ENCODE results near the gene ADAMTS9.

ADAMTS9 gene

GRCh38 chr3:64687781-64688604, at the start of gene ADAMTS9:
Gene ADAMTS9, minus strand, starts transcription at chr3:64688000. Its CDS starts 343 bp downstream, at chr3:64687657.
- Mint-ChIP-seq H3K4me1 (peaks cover 11% of the 10 kb centered on the region), H3K27ac (no peak within 1 kb of the TSS), H3K36me3 (no peaks in the 10 kb centered on the region), H3K4me3 (no peak within 1 kb of the TSS), H3K9me3 (peaks cover 4% of the 10 kb centered on the region), H3K27me3 (peaks cover 47% of the 10 kb centered on the region)

- Mint-ChIP-seq H3K27me3 (peaks cover 1% of the 10 kb centered on the region), H3K9me3 (peaks cover 14% of the 10 kb centered on the region), H3K4me1 (no peaks in the 10 kb centered on the region), H3K36me3 (no peaks in the 10 kb centered on the region), H3K4me3 (no peak overlapping the region), H3K27ac (no peak overlapping the region)
Observed at GRCh38 chr3:64732576-64732975, 44.8 kb upstream of the ADAMTS9 start.

DNA sequence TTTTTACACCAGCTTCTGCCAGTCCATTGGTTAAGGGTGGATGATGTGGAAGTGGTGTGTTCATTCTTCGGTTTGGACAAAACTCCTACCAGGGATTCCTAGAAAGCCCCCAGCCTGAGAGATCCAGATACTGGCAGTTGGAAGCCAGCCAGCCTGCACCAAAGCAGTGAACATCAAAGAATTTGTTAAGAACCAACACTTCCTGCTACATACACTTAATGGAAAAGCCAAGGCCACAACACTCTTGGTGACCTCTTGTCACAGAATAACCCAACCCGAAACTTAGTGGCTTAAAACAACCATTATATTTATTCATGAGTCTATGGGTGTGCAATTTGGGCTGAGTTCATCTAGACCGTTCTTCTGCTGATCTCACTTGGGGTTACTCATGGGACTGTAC, 42.9 kb upstream of the ADAMTS9 start:
- Mint-ChIP-seq H3K4me1 (no peaks in the 10 kb centered on the region), H3K4me3 (no peak overlapping the region), H3K27me3 (peaks cover 1% of the 10 kb centered on the region), H3K36me3 (no peaks in the 10 kb centered on the region), H3K27ac (no peak overlapping the region), H3K9me3 (peaks cover 14% of the 10 kb centered on the region)

DNA sequence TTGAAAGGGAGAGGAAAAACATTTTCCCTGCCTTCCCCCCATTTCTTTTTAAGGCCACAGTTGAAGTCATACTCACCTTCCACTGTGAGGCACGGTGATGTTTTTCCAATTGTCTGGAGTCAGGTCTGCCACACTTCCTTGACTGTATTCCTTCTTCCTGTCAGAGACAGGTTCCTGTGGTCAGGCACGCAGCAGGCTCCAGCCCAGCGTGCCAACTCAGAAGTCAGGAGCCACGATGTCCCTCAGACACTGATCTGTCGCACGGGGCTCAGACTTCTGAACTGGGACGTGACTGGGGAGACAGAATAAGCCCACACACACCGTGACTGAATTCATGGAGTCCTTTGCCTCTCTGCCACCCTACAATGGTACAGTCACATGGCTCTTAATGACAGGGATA, 41.2 kb upstream of the ADAMTS9 start:
- Mint-ChIP-seq H3K4me3 (no peak overlapping the region), H3K4me1 (no peaks in the 10 kb centered on the region), H3K27ac (no peak overlapping the region), H3K36me3 (no peaks in the 10 kb centered on the region), H3K9me3 (peaks cover 6% of the 10 kb centered on the region), H3K27me3 (peaks cover 1% of the 10 kb centered on the region)

DNA sequence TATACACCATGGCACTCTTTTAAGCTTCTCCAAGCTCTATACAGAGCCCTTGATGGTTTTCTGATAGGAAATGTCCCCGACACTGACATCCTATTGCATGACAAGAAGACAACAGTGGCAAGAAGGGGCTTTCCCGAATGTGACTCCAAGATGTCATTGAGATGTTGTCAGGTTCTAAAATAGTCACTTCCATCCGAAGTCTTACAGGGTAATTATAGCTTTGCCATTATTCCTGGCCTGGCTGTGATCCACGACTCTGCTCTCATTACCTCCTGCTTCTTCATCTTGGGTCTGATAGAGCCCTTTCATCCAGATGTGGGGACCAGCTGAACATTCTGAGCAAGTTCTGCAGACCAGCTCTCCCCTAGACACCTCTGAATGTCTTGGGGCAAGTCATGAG, 40.6 kb upstream of the ADAMTS9 start:
- Mint-ChIP-seq H3K9me3 (peaks cover 6% of the 10 kb centered on the region), H3K4me1 (no peaks in the 10 kb centered on the region), H3K27me3 (peaks cover 1% of the 10 kb centered on the region), H3K27ac (no peak overlapping the region), H3K36me3 (no peaks in the 10 kb centered on the region), H3K4me3 (no peak overlapping the region)

- Mint-ChIP-seq H3K27me3 (peaks cover 1% of the 10 kb centered on the region), H3K4me3 (no peak overlapping the region), H3K4me1 (no peaks in the 10 kb centered on the region), H3K36me3 (no peaks in the 10 kb centered on the region), H3K9me3 (no peaks in the 10 kb centered on the region), H3K27ac (no peak overlapping the region)
Observed at GRCh38 chr3:64726414-64727090, 38.8 kb upstream of the ADAMTS9 start.

- Mint-ChIP-seq H3K4me3 (no peak overlapping the region), H3K4me1 (no peaks in the 10 kb centered on the region), H3K27me3 (no peaks in the 10 kb centered on the region), H3K27ac (no peak overlapping the region), H3K9me3 (no peaks in the 10 kb centered on the region), H3K36me3 (no peaks in the 10 kb centered on the region)
Observed at GRCh38 chr3:64718976-64719375, 31.2 kb upstream of the ADAMTS9 start.

GRCh38 chr3:64717872-64718613, 30.2 kb upstream of the ADAMTS9 start:
- no peak overlapping the region for H3K4me3 Mint-ChIP-seq
- no peak overlapping the region for H3K27ac Mint-ChIP-seq
- H3K4me1 Mint-ChIP-seq, result no peaks in the 10 kb centered on the region
- H3K36me3 Mint-ChIP-seq, result no peaks in the 10 kb centered on the region
- H3K27me3 Mint-ChIP-seq, result no peaks in the 10 kb centered on the region
- no peaks in the 10 kb centered on the region for H3K9me3 Mint-ChIP-seq

DNA sequence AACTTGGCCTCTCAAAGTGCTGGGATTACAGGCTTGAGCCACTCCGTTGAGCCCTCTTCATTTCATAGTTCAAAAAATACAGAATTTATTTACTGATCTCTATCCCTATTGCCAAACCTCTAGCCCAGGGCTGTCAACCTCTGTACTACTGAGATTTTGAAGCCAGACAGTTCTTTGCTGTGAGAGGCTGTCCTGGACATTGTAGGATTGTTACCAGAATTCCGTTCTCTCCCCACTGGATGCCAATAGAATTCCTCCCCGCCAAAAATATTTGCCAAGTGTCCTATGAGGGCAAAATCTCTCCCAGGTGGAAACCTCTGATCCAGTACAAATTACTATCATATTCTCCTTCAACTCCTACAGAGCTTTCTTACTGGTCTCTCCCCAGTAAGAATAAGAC, 29.6 kb upstream of the ADAMTS9 start:
- no peak overlapping the region for H3K27ac Mint-ChIP-seq
- no peak overlapping the region for H3K4me3 Mint-ChIP-seq
- no peaks in the 10 kb centered on the region for H3K36me3 Mint-ChIP-seq
- H3K27me3 Mint-ChIP-seq, result no peaks in the 10 kb centered on the region
- no peaks in the 10 kb centered on the region for H3K4me1 Mint-ChIP-seq
- no peaks in the 10 kb centered on the region for H3K9me3 Mint-ChIP-seq

GRCh38 chr3:64716110-64716710, 28.4 kb upstream of the ADAMTS9 start:
- Mint-ChIP-seq H3K9me3 (peaks cover 3% of the 10 kb centered on the region), H3K4me1 (no peaks in the 10 kb centered on the region), H3K27ac (no peak overlapping the region), H3K4me3 (no peak overlapping the region), H3K27me3 (no peaks in the 10 kb centered on the region), H3K36me3 (no peaks in the 10 kb centered on the region)

GRCh38 chr3:64715211-64715982, 27.6 kb upstream of the ADAMTS9 start:
- H3K36me3 Mint-ChIP-seq, result no peaks in the 10 kb centered on the region
- no peaks in the 10 kb centered on the region for H3K4me1 Mint-ChIP-seq
- H3K4me3 Mint-ChIP-seq, result no peak overlapping the region
- H3K27me3 Mint-ChIP-seq, result no peaks in the 10 kb centered on the region
- H3K27ac Mint-ChIP-seq, result no peak overlapping the region
- peaks cover 3% of the 10 kb centered on the region for H3K9me3 Mint-ChIP-seq

DNA sequence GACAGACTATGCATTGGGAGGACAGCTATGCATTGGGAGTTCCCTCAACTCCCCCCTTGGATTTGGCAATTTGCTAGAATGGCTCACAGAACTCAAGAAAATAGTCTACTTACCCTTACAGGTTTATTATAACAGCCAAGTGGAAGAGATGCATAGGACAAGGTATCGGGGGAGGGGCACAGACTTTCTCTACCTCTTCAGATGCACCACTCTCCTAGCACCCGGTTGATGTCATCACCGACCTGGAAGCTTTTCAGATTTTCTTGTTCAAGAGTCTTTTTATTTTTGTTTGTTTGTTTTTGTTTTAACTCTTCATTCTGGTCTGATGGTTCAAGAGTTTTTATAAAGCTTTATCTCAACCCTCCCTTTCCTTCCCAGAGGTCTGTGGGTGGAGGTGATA, 20.7 kb upstream of the ADAMTS9 start:
- Mint-ChIP-seq H3K4me1 (no peaks in the 10 kb centered on the region), H3K27ac (no peak overlapping the region), H3K27me3 (no peaks in the 10 kb centered on the region), H3K36me3 (no peaks in the 10 kb centered on the region), H3K9me3 (peaks cover 13% of the 10 kb centered on the region), H3K4me3 (no peak overlapping the region)

DNA sequence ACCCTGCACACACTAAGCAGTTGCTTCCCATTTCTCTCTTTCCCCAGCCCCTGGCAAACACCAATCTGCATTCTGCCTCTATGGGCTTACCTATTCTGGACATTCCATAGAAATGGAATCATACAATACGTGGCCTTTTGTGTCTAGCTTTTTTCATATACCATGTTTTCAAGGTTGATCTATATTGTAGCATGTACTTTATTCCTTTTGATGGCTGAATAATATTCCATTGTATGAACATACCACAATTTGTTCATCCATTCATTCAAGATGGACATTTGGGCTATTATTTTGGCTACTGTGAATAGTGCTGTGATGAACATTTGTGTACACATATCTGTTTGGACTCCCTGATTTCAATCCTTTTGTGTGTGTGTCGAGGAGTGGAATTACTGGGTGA, 18.1 kb upstream of the ADAMTS9 start:
- H3K27ac Mint-ChIP-seq, result no peak overlapping the region
- H3K9me3 Mint-ChIP-seq, result peaks cover 10% of the 10 kb centered on the region
- H3K4me3 Mint-ChIP-seq, result no peak overlapping the region
- H3K4me1 Mint-ChIP-seq, result no peaks in the 10 kb centered on the region
- no peaks in the 10 kb centered on the region for H3K36me3 Mint-ChIP-seq
- H3K27me3 Mint-ChIP-seq, result no peaks in the 10 kb centered on the region

GRCh38 chr3:64696896-64697295, 9.1 kb upstream of the ADAMTS9 start:
- H3K4me3 Mint-ChIP-seq, result no peak overlapping the region
- no peak overlapping the region for H3K27ac Mint-ChIP-seq
- H3K4me1 Mint-ChIP-seq, result no peaks in the 10 kb centered on the region
- peaks cover 4% of the 10 kb centered on the region for H3K9me3 Mint-ChIP-seq
- H3K36me3 Mint-ChIP-seq, result no peaks in the 10 kb centered on the region
- peaks cover 3% of the 10 kb centered on the region for H3K27me3 Mint-ChIP-seq

GRCh38 chr3:64694114-64694513, 6.3 kb upstream of the ADAMTS9 start:
- H3K4me1 Mint-ChIP-seq, result no peaks in the 10 kb centered on the region
- H3K9me3 Mint-ChIP-seq, result peaks cover 4% of the 10 kb centered on the region
- no peak overlapping the region for H3K27ac Mint-ChIP-seq
- peaks cover 13% of the 10 kb centered on the region for H3K27me3 Mint-ChIP-seq
- H3K36me3 Mint-ChIP-seq, result no peaks in the 10 kb centered on the region
- H3K4me3 Mint-ChIP-seq, result no peak overlapping the region

Measured in activated naive CD4-positive, alpha-beta T cell treated with anti-CD3 and anti-CD28 coated beads, Interleukin-2, amount 50 U/mL, for 24 hours (primary cell).